ENCODE measurements around the gene NGLY1.

GRCh38 chr3:25747033-25747432 is 36.2 kb downstream of the NGLY1 start:
- TF ChIP-seq POLR2A (IDR thresholded peaks at IDR 0.05): no peak
- no peak for TF ChIP-seq CTCF (IDR thresholded peaks at IDR 0.05 in 4 of 5, conservative IDR thresholded peaks at IDR 0.05 in 1 of 5)

Measured in gastrocnemius medialis (tissue), 4 donors.